T-cell (primary cell): ENCODE measurements around the gene DNAH8. TPM values are rescaled to one million over a fixed set of nuclear protein-coding genes. Genes with fewer than 3 reads are reported as not detected.
"Not testable (repeated sequence)": the region's sequence is repeated elsewhere in the genome, so short reads cannot be mapped to it uniquely, and the experiment has no call there.

Experiments
- ATAC-seq, 4 experiments: fragments of 200-7000 bp in 3 of 4; fragments of 150-1000 bp in 1 of 4; cut with Tn5 transposase; replicated peaks in 1 of 4; 1 replicate in 3 of 4; 2 replicates in 1 of 4; pipeline ENCODE4 v1.10.0; 2021; ENCODE audit warnings: moderate library complexity in 3 of 4, mild to moderate bottlenecking in 2 of 4, moderate number of reproducible peaks in 1 of 4
- CTCF ChIA-PET, 2 donors: fragments of 300-600 bp; sonication (Branson Sonifier 250); formaldehyde crosslinking; loops; one replicate each; lab custom pipeline; 2022; ENCODE audit warnings: antibody characterized with exemption in 2 of 2; lab: Charles Lee
- POLR2A ChIA-PET, 2 donors: fragments of 300-600 bp; sonication (Branson Sonifier 250); formaldehyde crosslinking; loops; one replicate each; lab custom pipeline; 2022; ENCODE audit warnings: antibody characterized with exemption in 2 of 2; lab: Charles Lee
- DNase-seq, 35 experiments: peaks; one replicate each; pipeline versions ENCODE4 v3.0.0 to v3.0.0-alpha.2; 2013 to 2023
- H3K27ac ChIP-seq: one replicate; pipeline ENCODE4 v1.5.1; 2013; ENCODE audit warnings: low read length
- H3K27me3 ChIP-seq, 2 experiments: replicated peaks in 1 of 2; 1 replicate in 1 of 2; 2 replicates in 1 of 2; pipeline versions ENCODE4 v1.6.1 to v1.7.0; 2013; ENCODE audit warnings: low read length in 1 of 2, mixed read lengths in 1 of 2; ENCODE audit not compliant: control insufficient read depth in 2 of 2, insufficient read depth in 2 of 2; ENCODE audit errors: extremely low read depth in 1 of 2
- H3K36me3 ChIP-seq, 2 donors: 1 replicate in 1 of 2; 2 replicates in 1 of 2; pipeline versions ENCODE4 v1.6.1 to v1.7.0; 2013; ENCODE audit warnings: low read length in 1 of 2; ENCODE audit not compliant: control insufficient read depth in 2 of 2, insufficient read depth in 1 of 2; ENCODE audit errors: extremely low read depth in 1 of 2
- H3K4me1 ChIP-seq, 2 experiments: 1 replicate in 1 of 2; 2 replicates in 1 of 2; pipeline versions ENCODE4 v1.6.1 to v1.7.0; 2013; ENCODE audit warnings: low read length in 2 of 2, mixed read lengths in 1 of 2; ENCODE audit not compliant: insufficient read depth in 2 of 2, control insufficient read depth in 1 of 2; ENCODE audit errors: extremely low read depth in 1 of 2
- H3K4me3 ChIP-seq, 2 donors: 1 replicate in 1 of 2; 2 replicates in 1 of 2; pipeline versions ENCODE4 v1.5.1 to v1.7.0; 2013; ENCODE audit warnings: mild to moderate bottlenecking in 2 of 2, low read length in 1 of 2, moderate library complexity in 1 of 2; ENCODE audit not compliant: control insufficient read depth in 1 of 2; ENCODE audit errors: extremely low read depth in 1 of 2
- H3K9me3 ChIP-seq: 2 replicates; pipeline ENCODE4 v1.7.0; 2013
- H3K27ac Mint-ChIP-seq, 2 donors: one replicate each; pipeline ENCODE4 v1.8.0; 2020 to 2021; ENCODE audit warnings: mild to moderate bottlenecking in 2 of 2, mixed read lengths in 2 of 2
- H3K27me3 Mint-ChIP-seq, 2 donors: one replicate each; pipeline ENCODE4 v1.8.0; 2021 to 2022; ENCODE audit warnings: mixed read lengths in 2 of 2
- H3K36me3 Mint-ChIP-seq: one replicate; pipeline ENCODE4 v1.8.0; 2021; ENCODE audit warnings: mixed read lengths
- H3K4me1 Mint-ChIP-seq, 3 donors: one replicate each; pipeline ENCODE4 v1.8.0; 2020 to 2022; ENCODE audit warnings: mixed read lengths in 3 of 3, mild to moderate bottlenecking in 1 of 3
- H3K4me3 Mint-ChIP-seq, 3 donors: one replicate each; pipeline ENCODE4 v1.8.0; 2020 to 2022; ENCODE audit warnings: mild to moderate bottlenecking in 3 of 3, mixed read lengths in 3 of 3, moderate library complexity in 3 of 3
- H3K9me3 Mint-ChIP-seq, 3 donors: one replicate each; pipeline ENCODE4 v1.8.0; 2020 to 2022; ENCODE audit warnings: mixed read lengths in 3 of 3
- WGBS: methylation state at CpG from one replicate; pipeline ENCODE4 v1.1.5; 2013; ENCODE audit warnings: missing lambda C conversion rate; ENCODE audit not compliant: insufficient coverage; 5-methylcytosine and 5-hydroxymethylcytosine counted together
- total RNA-seq, 35 experiments: library from RNA in 6 of 35; stranded (reverse) in 6 of 35; fragments of 120-200 nt in 1 of 35; gene quantifications; one replicate each; pipeline versions ENCODE4 v1.2.1 to v1.2.4 and lab custom pipeline; 2013 to 2026

Gene DNAH8
- total RNA-seq, 5 donors from 2014 or later (not counting 1 experiment from before 2014, with no cell fraction given) = 0.03 to 0.12 (median 0.08) TPM; not detected in 1

DNA sequence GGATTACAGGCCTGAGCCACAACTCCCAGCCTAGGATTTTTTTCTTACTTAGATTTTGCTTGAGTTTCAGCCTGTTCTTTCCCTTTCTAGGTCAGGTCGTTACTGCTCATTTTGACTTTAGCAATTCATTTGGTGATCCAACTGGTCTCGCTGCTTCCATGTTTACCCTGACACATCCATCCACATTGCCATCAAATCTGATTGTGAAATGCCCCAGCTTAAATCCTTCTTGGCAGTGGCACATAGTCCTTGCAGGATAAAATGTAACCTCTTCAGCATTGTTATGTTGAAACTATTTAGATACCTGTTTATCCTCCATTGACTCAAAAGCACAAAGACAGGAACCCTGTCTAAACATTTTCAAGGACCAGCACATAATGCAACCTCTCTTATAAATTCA lies 77.2 kb downstream of the DNAH8 start:
- ATAC-seq = no peak
- Mint-ChIP-seq H3K27me3 (peaks cover 22 to 25% of the 10 kb centered on the region in 2 donors), H3K4me1 (no peaks in the 10 kb centered on the region), H3K36me3 (no peaks in the 10 kb centered on the region), H3K9me3 (no peaks in the 10 kb centered on the region), H3K4me3 (no peak overlapping the region), H3K27ac (no peak overlapping the region)
- ChIA-PET CTCF (no interaction called here), POLR2A (no interaction called here)
- Histone ChIP-seq H3K27ac (no peak overlapping the region), H3K4me1 (no peaks in the 10 kb centered on the region), H3K27me3 (peaks cover 0 to 7% of the 10 kb centered on the region in 2 experiments), H3K9me3 (no peaks in the 10 kb centered on the region), H3K4me3 (no peak overlapping the region), H3K36me3 (no peaks in the 10 kb centered on the region)
- no peak for DNase-seq
- WGBS = 50% methylated on average over 1 of the region's 2 CpGs

GRCh38 chr6:38794682-38795081 lies 79.6 kb downstream of the DNAH8 start:
- ChIA-PET CTCF (no interaction called here), POLR2A (no interaction called here)
- H3K27me3 Mint-ChIP-seq = peaks cover 35 to 43% of the 10 kb centered on the region in 2 donors
- no peaks in the 10 kb centered on the region for H3K36me3 Mint-ChIP-seq
- Histone ChIP-seq H3K4me3 (no peak overlapping the region), H3K36me3 (no peaks in the 10 kb centered on the region), H3K27me3 (peaks cover 0 to 11% of the 10 kb centered on the region in 2 experiments), H3K27ac (no peak overlapping the region), H3K4me1 (no peaks in the 10 kb centered on the region), H3K9me3 (no peaks in the 10 kb centered on the region)
- ATAC-seq = no peak
- DNase-seq = no peak
- no peaks in the 10 kb centered on the region for H3K9me3 Mint-ChIP-seq
- no peaks in the 10 kb centered on the region for H3K4me1 Mint-ChIP-seq
- WGBS = no CpG with 5 or more reads among the region's 3 CpGs
- H3K4me3 Mint-ChIP-seq = no peak overlapping the region
- no peak overlapping the region for H3K27ac Mint-ChIP-seq

- H3K9me3 Mint-ChIP-seq = no peaks in the 10 kb centered on the region
These were observed 80.9 kb downstream of the DNAH8 start for GRCh38 chr6:38796006-38796405.

DNA sequence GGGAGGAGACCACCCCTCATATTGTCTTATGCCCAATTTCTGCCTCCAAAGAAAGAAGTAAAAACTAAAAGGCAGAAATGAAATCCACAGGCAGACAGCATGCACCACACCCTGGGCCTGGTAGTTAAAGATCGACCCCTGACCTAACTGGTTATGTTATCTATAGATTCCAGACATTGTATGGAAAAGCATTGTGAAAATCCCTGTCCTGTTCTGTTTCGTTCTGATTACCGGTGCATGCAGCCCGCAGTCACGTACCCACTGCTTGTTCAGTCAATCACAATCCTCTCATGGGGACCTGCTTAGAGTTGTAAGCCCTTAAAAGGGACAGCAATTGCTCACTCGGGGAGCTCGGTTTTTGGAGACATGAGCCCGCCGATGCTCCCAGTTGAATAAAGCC lies 81.3 kb downstream of the DNAH8 start:
- CTCF ChIA-PET, H3K36me3 Mint-ChIP-seq, POLR2A ChIA-PET, DNase-seq, H3K36me3 ChIP-seq, H3K4me3 Mint-ChIP-seq, ATAC-seq, H3K4me1 Mint-ChIP-seq, H3K27ac Mint-ChIP-seq, H3K9me3 Mint-ChIP-seq, H3K27ac ChIP-seq, H3K9me3 ChIP-seq, H3K4me3 ChIP-seq, H3K4me1 ChIP-seq: not testable (repeated sequence)
- peaks cover 48 to 53% of the 10 kb centered on the region in 2 donors for H3K27me3 Mint-ChIP-seq
- WGBS = no CpG with 5 or more reads among the region's 9 CpGs
- H3K27me3 ChIP-seq = peaks cover 0 to 16% of the 10 kb centered on the region in 2 experiments

More at GRCh38 chr6:38796006-38796405, 80.9 kb downstream of the DNAH8 start:
- H3K27ac ChIP-seq = no peak overlapping the region
- Mint-ChIP-seq H3K27ac (no peak overlapping the region), H3K4me1 (no peaks in the 10 kb centered on the region), H3K36me3 (no peaks in the 10 kb centered on the region), H3K27me3 (peaks cover 44 to 50% of the 10 kb centered on the region in 2 donors), H3K4me3 (no peak overlapping the region)
- no peak for DNase-seq
- H3K27me3 ChIP-seq = peaks cover 0 to 16% of the 10 kb centered on the region in 2 experiments
- no peaks in the 10 kb centered on the region for H3K9me3 ChIP-seq
- WGBS = 64% methylated on average over 2 of the region's 3 CpGs
- no peak overlapping the region for H3K4me3 ChIP-seq
- no peaks in the 10 kb centered on the region for H3K36me3 ChIP-seq
- POLR2A ChIA-PET = no interaction called here
- ATAC-seq = no peak
- no peaks in the 10 kb centered on the region for H3K4me1 ChIP-seq
- CTCF ChIA-PET = no interaction called here

- whole genome bisulfite sequencing = no CpG with 5 or more reads among the region's 6 CpGs
- DNase-seq (no peak), ATAC-seq (no peak)
- Histone ChIP-seq H3K27ac (no peak overlapping the region), H3K36me3 (no peaks in the 10 kb centered on the region), H3K4me1 (no peaks in the 10 kb centered on the region), H3K4me3 (no peak overlapping the region), H3K9me3 (no peaks in the 10 kb centered on the region), H3K27me3 (peaks cover 0 to 17% of the 10 kb centered on the region in 2 experiments)
- ChIA-PET CTCF (no interaction called here), POLR2A (no interaction called here)
- Mint-ChIP-seq H3K36me3 (no peaks in the 10 kb centered on the region), H3K27ac (no peak overlapping the region), H3K4me3 (no peak overlapping the region), H3K27me3 (peaks cover 50 to 55% of the 10 kb centered on the region in 2 donors), H3K4me1 (no peaks in the 10 kb centered on the region), H3K9me3 (no peaks in the 10 kb centered on the region)
These were observed 81.7 kb downstream of the DNAH8 start for GRCh38 chr6:38796850-38797249.

GRCh38 chr6:38797391-38797790 lies 82.3 kb downstream of the DNAH8 start:
- 58% methylated on average over 3 of the region's 4 CpGs for WGBS
- no peaks in the 10 kb centered on the region for H3K36me3 Mint-ChIP-seq
- DNase-seq = no peak
- Histone ChIP-seq H3K4me1 (no peaks in the 10 kb centered on the region), H3K36me3 (no peaks in the 10 kb centered on the region), H3K9me3 (no peaks in the 10 kb centered on the region), H3K4me3 (no peak overlapping the region), H3K27me3 (peaks cover 0 to 20% of the 10 kb centered on the region in 2 experiments), H3K27ac (no peak overlapping the region)
- POLR2A ChIA-PET = no interaction called here
- H3K27me3 Mint-ChIP-seq = peaks cover 50 to 53% of the 10 kb centered on the region in 2 donors
- ATAC-seq = no peak
- H3K4me1 Mint-ChIP-seq = no peaks in the 10 kb centered on the region
- no peak overlapping the region for H3K27ac Mint-ChIP-seq
- no peaks in the 10 kb centered on the region for H3K9me3 Mint-ChIP-seq
- H3K4me3 Mint-ChIP-seq = no peak overlapping the region
- CTCF ChIA-PET = no interaction called here
